Daoy (cell line): ENCODE data around the gene TMEM121. TPM values are rescaled to one million over a fixed set of nuclear protein-coding genes. Genes with fewer than 3 reads are reported as not detected.
"Not testable (repeated sequence)": the region's sequence is repeated elsewhere in the genome, so short reads cannot be mapped to it uniquely, and the experiment has no call there.

Experiments
- DNase-seq: peaks from one replicate; pipeline ENCODE4 v3.0.0-alpha.2; 2015; ENCODE audit warnings: low read depth
- total RNA-seq: library from RNA; depleted of rRNA; stranded (reverse); fragments of >200 nt; shearing (Covaris generic); gene quantifications from 2 replicates; pipeline ENCODE4 v1.2.3, GENCODE V29; 2014

Gene TMEM121
- total RNA-seq, 1 experiment from 2014 or later = 8.7 TPM

GRCh38 chr14:105547072-105547471, 20.7 kb downstream of the TMEM121 start:
- DNase-seq = not testable (repeated sequence)

- DNase-seq = no peak
These were observed 21.4 kb downstream of the TMEM121 start for GRCh38 chr14:105547741-105548169.

GRCh38 chr14:105549481-105549880, 23.1 kb downstream of the TMEM121 start:
- DNase-seq = no peak

GRCh38 chr14:105554022-105554421, 27.6 kb downstream of the TMEM121 start:
- no peak for DNase-seq

- DNase-seq = no peak
These were observed 28.1 kb downstream of the TMEM121 start for GRCh38 chr14:105554523-105554922.

GRCh38 chr14:105557671-105558070, 31.3 kb downstream of the TMEM121 start:
- DNase-seq = not testable (repeated sequence)

- DNase-seq = not testable (repeated sequence)
These were observed 32.2 kb downstream of the TMEM121 start for GRCh38 chr14:105558449-105559154.

- DNase-seq = peak; percentile 33
These were observed 33.1 kb downstream of the TMEM121 start for GRCh38 chr14:105559384-105560047.

- not testable (repeated sequence) for DNase-seq
These were observed 33.8 kb downstream of the TMEM121 start for GRCh38 chr14:105560048-105560669.

GRCh38 chr14:105561345-105561744, 35.0 kb downstream of the TMEM121 start:
- not testable (repeated sequence) for DNase-seq

- no peak for DNase-seq
These were observed 36.4 kb downstream of the TMEM121 start for GRCh38 chr14:105562713-105563346.

- no peak for DNase-seq
These were observed 37.0 kb downstream of the TMEM121 start for GRCh38 chr14:105563347-105563737.

GRCh38 chr14:105564536-105564935, 38.2 kb downstream of the TMEM121 start:
- DNase-seq = not testable (repeated sequence)

GRCh38 chr14:105565185-105565919, 39.0 kb downstream of the TMEM121 start:
- not testable (repeated sequence) for DNase-seq

- DNase-seq = not testable (repeated sequence)
These were observed 40.1 kb downstream of the TMEM121 start for GRCh38 chr14:105566248-105567163.

- not testable (repeated sequence) for DNase-seq
These were observed 41.1 kb downstream of the TMEM121 start for GRCh38 chr14:105567164-105568103.

- not testable (repeated sequence) for DNase-seq
These were observed 41.9 kb downstream of the TMEM121 start for GRCh38 chr14:105568140-105568843.
